ENCODE measurements around the gene GABRB2. TPM values are rescaled to one million over a fixed set of nuclear protein-coding genes. Genes with fewer than 3 reads are reported as not detected.

Gene GABRB2
- polyA plus RNA-seq, 2 of the 4 experiments (the other 2 are of a cell fraction) = not detected

- ATAC-seq = no peak
- WGBS (ENCODE audit: missing lambda C conversion rate) = under 1% methylated on average over 5 of the region's 5 CpGs
- no peak for DNase-seq (ENCODE audit: low read depth in 1 of 2, low spot score in 1 of 2)
- Histone ChIP-seq H3K9me3 (no peaks in the 10 kb centered on the region), H3K4me2 (no peak overlapping the region), H3K4me3 (no peak overlapping the region), H3K4me1 (no peaks in the 10 kb centered on the region), H3K27ac (no peak overlapping the region)
- TF ChIP-seq CHD2 (IDR thresholded peaks at IDR 0.05; ENCODE audit: low read length, partially characterized antibody) (no peak), RCOR1 (IDR thresholded peaks at IDR 0.05; ENCODE audit: low read depth, low read length) (no peak), ZC3H11A (IDR thresholded peaks at IDR 0.05) (no peak), RARB (CRISPR knock-in tag; IDR thresholded peaks at IDR 0.05) (no peak), EHF (CRISPR knock-in tag; IDR thresholded peaks at IDR 0.05) (no peak), FOXS1 (CRISPR knock-in tag; IDR thresholded peaks at IDR 0.05) (no peak), E2F6 (IDR thresholded peaks at IDR 0.05; ENCODE audit: borderline replicate concordance, low read depth) (no peak), KDM1A (IDR thresholded peaks at IDR 0.05; ENCODE audit: low read depth) (no peak), POLR2AphosphoS2 (conservative IDR thresholded peaks at IDR 0.05; ENCODE audit: low read length) (no peak), TP53 (CRISPR knock-in tag; IDR thresholded peaks at IDR 0.05) (no peak), NFE2L2 (conservative IDR thresholded peaks at IDR 0.05; ENCODE audit: low read length) (no peak), HOXA7 (CRISPR knock-in tag; IDR thresholded peaks at IDR 0.05) (no peak), ESRRA (IDR thresholded peaks at IDR 0.05; ENCODE audit: borderline replicate concordance, low read length) (no peak), ELK1 (IDR thresholded peaks at IDR 0.05; ENCODE audit: low read depth, low read length) (no peak), JUN (IDR thresholded peaks at IDR 0.05) (no peak), SMC3 (IDR thresholded peaks at IDR 0.05) (no peak), EHMT2 (IDR thresholded peaks at IDR 0.05; ENCODE audit: low read depth) (no peak), PHF8 (IDR thresholded peaks at IDR 0.05; ENCODE audit: borderline replicate concordance, low read depth) (no peak)
- no peak for FAIRE-seq
- ChIA-PET POLR2A (no interaction called here), CTCF (no interaction called here)
These were observed 203.6 kb downstream of the GABRB2 start for GRCh38 chr5:161342886-161343285.

GRCh38 chr5:161340012-161340411 is 206.5 kb downstream of the GABRB2 start:
- no peak overlapping the region for H3K4me3 ChIP-seq
- FAIRE-seq (no peak), ATAC-seq (no peak), DNase-seq (ENCODE audit: low read depth in 1 of 2, low spot score in 1 of 2) (no peak)
- no peak overlapping the region for H3K4me2 ChIP-seq
- under 1% methylated on average over 3 of the region's 3 CpGs for WGBS (ENCODE audit: missing lambda C conversion rate)
- no peak overlapping the region for H3K27ac ChIP-seq
- ChIA-PET POLR2A (no interaction called here), CTCF (no interaction called here)
- H3K4me1 ChIP-seq = no peaks in the 10 kb centered on the region
- TF ChIP-seq JUNB (IDR thresholded peaks at IDR 0.05) (no peak), EHMT2 (IDR thresholded peaks at IDR 0.05; ENCODE audit: low read depth) (no peak), ESRRA (IDR thresholded peaks at IDR 0.05; ENCODE audit: borderline replicate concordance, low read length) (no peak), RARB (CRISPR knock-in tag; IDR thresholded peaks at IDR 0.05) (no peak), HOXB5 (CRISPR knock-in tag; IDR thresholded peaks at IDR 0.05) (no peak), ZFP36 (IDR thresholded peaks at IDR 0.05; ENCODE audit: borderline replicate concordance, partially characterized antibody) (no peak), EP300 (IDR thresholded peaks at IDR 0.05) (no peak)
- H3K9me3 ChIP-seq = no peaks in the 10 kb centered on the region

- DNase-seq (ENCODE audit: low read depth in 1 of 2, low spot score in 1 of 2) (no peak), FAIRE-seq (no peak), ATAC-seq (no peak)
- Histone ChIP-seq H3K27ac (no peak overlapping the region), H3K9me3 (no peaks in the 10 kb centered on the region), H3K4me2 (no peak overlapping the region), H3K4me3 (no peak overlapping the region), H3K4me1 (no peaks in the 10 kb centered on the region)
- ChIA-PET POLR2A (no interaction called here), CTCF (no interaction called here)
- no peak for TF ChIP-seq CHD2 (IDR thresholded peaks at IDR 0.05; ENCODE audit: low read length, partially characterized antibody)
- TF ChIP-seq EP300 (IDR thresholded peaks at IDR 0.05) = no peak
- no peak for TF ChIP-seq MAFK (IDR thresholded peaks at IDR 0.05; ENCODE audit: partially characterized antibody)
- TF ChIP-seq ZNF302 (CRISPR knock-in tag; IDR thresholded peaks at IDR 0.05) = no peak
- no peak for TF ChIP-seq MAZ (IDR thresholded peaks at IDR 0.05; ENCODE audit: borderline replicate concordance, low read depth, low read length)
- 0% methylated on average over 3 of the region's 3 CpGs for WGBS (ENCODE audit: missing lambda C conversion rate)
These were observed 213.2 kb downstream of the GABRB2 start for GRCh38 chr5:161333194-161333880.
